Dendritic cell treated with granulocyte-macrophage colony-stimulating factor and Interleukin-4, amounts not matched to agents 40 ng/mL and 50 ng/mL, for 4 days (primary cell): ENCODE measurements around the gene PSEN1.
"Not testable (repeated sequence)": the region's sequence is repeated elsewhere in the genome, so short reads cannot be mapped to it uniquely, and the experiment has no call there.

Experiments
- H3K27ac Mint-ChIP-seq: one replicate; pipeline ENCODE4 v1.8.0; 2022; ENCODE audit warnings: mild to moderate bottlenecking, mixed read lengths
- H3K27me3 Mint-ChIP-seq: one replicate; pipeline ENCODE4 v1.8.0; 2022; ENCODE audit warnings: mild to moderate bottlenecking, mixed read lengths
- H3K36me3 Mint-ChIP-seq: one replicate; pipeline ENCODE4 v1.8.0; 2022; ENCODE audit warnings: low read depth, mixed read lengths
- H3K4me1 Mint-ChIP-seq: one replicate; pipeline ENCODE4 v1.8.0; 2022; ENCODE audit warnings: low read depth, mixed read lengths
- H3K4me3 Mint-ChIP-seq: one replicate; pipeline ENCODE4 v1.8.0; 2022; ENCODE audit warnings: mild to moderate bottlenecking, moderate library complexity, mixed read lengths
- H3K9me3 Mint-ChIP-seq: one replicate; pipeline ENCODE4 v1.8.0; 2022; ENCODE audit warnings: mixed read lengths
- intact Hi-C: fragments of 100-400 bp; cut with micrococcal nuclease; formaldehyde crosslinking; loops from one replicate; pipeline ENCODE4 v1.15.0; 2022

Gene PSEN1

GRCh38 chr14:73172500-73172899 is 36.2 kb downstream of the PSEN1 start:
- intact Hi-C loops, result no loop called here
- no peaks in the 10 kb centered on the region for H3K27me3 Mint-ChIP-seq
- H3K4me1 Mint-ChIP-seq, result peaks cover 16% of the 10 kb centered on the region
- H3K9me3 Mint-ChIP-seq, result no peaks in the 10 kb centered on the region
- H3K4me3 Mint-ChIP-seq, result no peak overlapping the region
- no peak overlapping the region for H3K27ac Mint-ChIP-seq
- peaks cover 100% of the 10 kb centered on the region for H3K36me3 Mint-ChIP-seq

- H3K4me1 Mint-ChIP-seq, result peaks cover 20% of the 10 kb centered on the region
- no peak overlapping the region for H3K27ac Mint-ChIP-seq
- H3K4me3 Mint-ChIP-seq, result no peak overlapping the region
- H3K9me3 Mint-ChIP-seq, result no peaks in the 10 kb centered on the region
- intact Hi-C loops, result no loop called here
- H3K36me3 Mint-ChIP-seq, result peaks cover 100% of the 10 kb centered on the region
- H3K27me3 Mint-ChIP-seq, result no peaks in the 10 kb centered on the region
Measured at GRCh38 chr14:73173092-73173735, 36.9 kb downstream of the PSEN1 start.

- intact Hi-C loops, result no loop called here
- no peaks in the 10 kb centered on the region for H3K9me3 Mint-ChIP-seq
- H3K4me1 Mint-ChIP-seq, result peaks cover 33% of the 10 kb centered on the region
- H3K36me3 Mint-ChIP-seq, result peaks cover 97% of the 10 kb centered on the region
- no peaks in the 10 kb centered on the region for H3K27me3 Mint-ChIP-seq
- no peak overlapping the region for H3K27ac Mint-ChIP-seq
- H3K4me3 Mint-ChIP-seq, result no peak overlapping the region
Measured at GRCh38 chr14:73176685-73177084, 40.4 kb downstream of the PSEN1 start.

- intact Hi-C loops, result no loop called here
- Mint-ChIP-seq H3K27ac (peak overlapping the region; percentile 58), H3K4me1 (peaks cover 33% of the 10 kb centered on the region), H3K27me3 (no peaks in the 10 kb centered on the region), H3K4me3 (no peak overlapping the region), H3K9me3 (no peaks in the 10 kb centered on the region), H3K36me3 (peaks cover 76% of the 10 kb centered on the region)
Measured at GRCh38 chr14:73180385-73180805, 44.1 kb downstream of the PSEN1 start.

GRCh38 chr14:73180969-73181368 is 44.7 kb downstream of the PSEN1 start:
- H3K27ac Mint-ChIP-seq, intact Hi-C loops, H3K27me3 Mint-ChIP-seq, H3K9me3 Mint-ChIP-seq, H3K4me3 Mint-ChIP-seq: not testable (repeated sequence)
- Mint-ChIP-seq H3K36me3 (peaks cover 76% of the 10 kb centered on the region), H3K4me1 (peaks cover 32% of the 10 kb centered on the region)

GRCh38 chr14:73188501-73188911 is 52.2 kb downstream of the PSEN1 start:
- H3K36me3 Mint-ChIP-seq, result peaks cover 86% of the 10 kb centered on the region
- intact Hi-C loops, result no loop called here
- H3K4me3 Mint-ChIP-seq, result no peak overlapping the region
- H3K27me3 Mint-ChIP-seq, result no peaks in the 10 kb centered on the region
- no peak overlapping the region for H3K27ac Mint-ChIP-seq
- no peaks in the 10 kb centered on the region for H3K4me1 Mint-ChIP-seq
- no peaks in the 10 kb centered on the region for H3K9me3 Mint-ChIP-seq

GRCh38 chr14:73189651-73190050 is 53.3 kb downstream of the PSEN1 start:
- intact Hi-C loops, result loop anchor here (10.0 kb wide), 1 partner anchor 95 kb away; no protein-coding TSS in a partner anchor
- Mint-ChIP-seq H3K9me3 (no peaks in the 10 kb centered on the region), H3K4me3 (no peak overlapping the region), H3K27ac (no peak overlapping the region), H3K27me3 (no peaks in the 10 kb centered on the region), H3K4me1 (no peaks in the 10 kb centered on the region), H3K36me3 (peaks cover 97% of the 10 kb centered on the region)

GRCh38 chr14:73191441-73191840 is 55.1 kb downstream of the PSEN1 start:
- no peak overlapping the region for H3K27ac Mint-ChIP-seq
- H3K4me3 Mint-ChIP-seq, result no peak overlapping the region
- H3K4me1 Mint-ChIP-seq, result no peaks in the 10 kb centered on the region
- peaks cover 99% of the 10 kb centered on the region for H3K36me3 Mint-ChIP-seq
- no peaks in the 10 kb centered on the region for H3K27me3 Mint-ChIP-seq
- H3K9me3 Mint-ChIP-seq, result no peaks in the 10 kb centered on the region
- intact Hi-C loops, result loop anchor here (10.0 kb wide), 1 partner anchor 97 kb away; no protein-coding TSS in a partner anchor

GRCh38 chr14:73194306-73194705 is 58.0 kb downstream of the PSEN1 start:
- H3K27me3 Mint-ChIP-seq, H3K27ac Mint-ChIP-seq, H3K9me3 Mint-ChIP-seq, H3K4me1 Mint-ChIP-seq, H3K4me3 Mint-ChIP-seq: not testable (repeated sequence)
- H3K36me3 Mint-ChIP-seq, result peaks cover 98% of the 10 kb centered on the region
- intact Hi-C loops, result loop anchor here (10.0 kb wide), 1 partner anchor 100 kb away; no protein-coding TSS in a partner anchor

GRCh38 chr14:73198253-73198652 is 61.9 kb downstream of the PSEN1 start:
- Mint-ChIP-seq H3K27me3 (no peaks in the 10 kb centered on the region), H3K9me3 (no peaks in the 10 kb centered on the region), H3K36me3 (peaks cover 98% of the 10 kb centered on the region), H3K4me1 (no peaks in the 10 kb centered on the region), H3K27ac (no peak overlapping the region), H3K4me3 (no peak overlapping the region)
- intact Hi-C loops, result loop anchor here (10.0 kb wide), 1 partner anchor 103 kb away; no protein-coding TSS in a partner anchor

GRCh38 chr14:73203527-73203926 is 67.2 kb downstream of the PSEN1 start:
- no peaks in the 10 kb centered on the region for H3K27me3 Mint-ChIP-seq
- H3K9me3 Mint-ChIP-seq, result no peaks in the 10 kb centered on the region
- H3K4me3 Mint-ChIP-seq, result no peak overlapping the region
- no peaks in the 10 kb centered on the region for H3K4me1 Mint-ChIP-seq
- intact Hi-C loops, result no loop called here
- no peak overlapping the region for H3K27ac Mint-ChIP-seq
- H3K36me3 Mint-ChIP-seq, result peaks cover 99% of the 10 kb centered on the region

GRCh38 chr14:73207615-73208014 is 71.3 kb downstream of the PSEN1 start:
- Mint-ChIP-seq H3K27ac (no peak overlapping the region), H3K36me3 (peaks cover 96% of the 10 kb centered on the region), H3K27me3 (no peaks in the 10 kb centered on the region), H3K4me3 (no peak overlapping the region), H3K4me1 (peaks cover 8% of the 10 kb centered on the region), H3K9me3 (no peaks in the 10 kb centered on the region)
- intact Hi-C loops, result no loop called here

GRCh38 chr14:73208390-73208789 is 72.1 kb downstream of the PSEN1 start:
- H3K36me3 Mint-ChIP-seq, result peaks cover 95% of the 10 kb centered on the region
- H3K27me3 Mint-ChIP-seq, result no peaks in the 10 kb centered on the region
- H3K4me3 Mint-ChIP-seq, result no peak overlapping the region
- H3K27ac Mint-ChIP-seq, result no peak overlapping the region
- H3K9me3 Mint-ChIP-seq, result no peaks in the 10 kb centered on the region
- peaks cover 8% of the 10 kb centered on the region for H3K4me1 Mint-ChIP-seq
- intact Hi-C loops, result no loop called here

GRCh38 chr14:73208846-73209245 is 72.5 kb downstream of the PSEN1 start:
- peaks cover 8% of the 10 kb centered on the region for H3K4me1 Mint-ChIP-seq
- H3K27ac Mint-ChIP-seq, result no peak overlapping the region
- H3K27me3 Mint-ChIP-seq, result no peaks in the 10 kb centered on the region
- H3K36me3 Mint-ChIP-seq, result peaks cover 95% of the 10 kb centered on the region
- intact Hi-C loops, result no loop called here
- H3K9me3 Mint-ChIP-seq, result no peaks in the 10 kb centered on the region
- no peak overlapping the region for H3K4me3 Mint-ChIP-seq

GRCh38 chr14:73209953-73210352 is 73.6 kb downstream of the PSEN1 start:
- H3K27ac Mint-ChIP-seq, result no peak overlapping the region
- peaks cover 95% of the 10 kb centered on the region for H3K36me3 Mint-ChIP-seq
- no peaks in the 10 kb centered on the region for H3K9me3 Mint-ChIP-seq

More at GRCh38 chr14:73209953-73210352, 73.6 kb downstream of the PSEN1 start:
- intact Hi-C loops, result no loop called here
- Mint-ChIP-seq H3K27me3 (no peaks in the 10 kb centered on the region), H3K4me3 (no peak overlapping the region), H3K4me1 (peaks cover 8% of the 10 kb centered on the region)
